Measurements from ENCODE around the gene DRAM2. TPM values are rescaled to one million over a fixed set of nuclear protein-coding genes. Genes with fewer than 3 reads are reported as not detected.

The DRAM2 gene
- total RNA-seq, 2 donors from 2014 or later = 11.9 to 27.5 TPM

- no peaks in the 10 kb centered on the region for H3K4me1 ChIP-seq
- 91 to 95% methylated on average over 5 of the region's 5 CpGs for WGBS, 2 donors
- DNase-seq (no peak), ATAC-seq (no peak)
- H3K4me3 ChIP-seq = no peak overlapping the region
- H3K9me3 ChIP-seq = no peaks in the 10 kb centered on the region
- H3K27ac ChIP-seq = no peak overlapping the region
- TF ChIP-seq CTCF (IDR thresholded peaks at IDR 0.05) = no peak
- no peak for TF ChIP-seq POLR2A (IDR thresholded peaks at IDR 0.05)
- no peaks in the 10 kb centered on the region for H3K27me3 ChIP-seq
- intact Hi-C loops (cut with DNase I) = no loop called here
- H3K36me3 ChIP-seq (replicated peaks in 1 of 2; ENCODE audit: insufficient read depth in 1 of 2, low read depth in 2 of 2) = peaks cover 0 to 6% of the 10 kb centered on the region in 2 donors
These were observed 14.4 kb upstream of the DRAM2 start for GRCh38 chr1:111154021-111154999.

DNA sequence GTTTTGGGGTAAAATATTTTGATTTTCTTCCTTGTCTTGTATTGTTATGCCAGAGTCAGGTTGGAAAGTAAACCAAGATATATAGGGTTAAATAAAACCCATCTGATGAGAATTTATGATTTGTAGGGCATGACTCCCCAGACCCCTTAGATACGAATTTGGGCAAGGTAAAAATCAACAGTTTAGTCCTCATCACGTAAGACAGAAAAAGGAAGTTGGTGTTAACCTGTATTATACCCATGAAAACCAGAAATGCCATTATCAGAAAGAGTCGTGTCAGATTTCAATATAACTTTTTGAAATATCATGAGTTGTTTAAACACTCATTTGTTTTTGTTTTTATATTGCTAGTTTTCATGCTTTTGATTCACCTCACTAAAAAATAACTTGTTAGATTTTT is 11.9 kb upstream of the DRAM2 start:
- H3K9me3 ChIP-seq = no peaks in the 10 kb centered on the region
- intact Hi-C loops (cut with DNase I) = no loop called here
- WGBS, 2 donors = 55 to 58% methylated on average over 3 of the region's 3 CpGs
- no peak overlapping the region for H3K4me3 ChIP-seq
- H3K27ac ChIP-seq = no peak overlapping the region
- DNase-seq = no peak
- H3K27me3 ChIP-seq = no peaks in the 10 kb centered on the region
- H3K36me3 ChIP-seq (replicated peaks in 1 of 2; ENCODE audit: insufficient read depth in 1 of 2, low read depth in 2 of 2) = peaks cover 0 to 14% of the 10 kb centered on the region in 2 donors
- TF ChIP-seq POLR2A (IDR thresholded peaks at IDR 0.05) (no peak), CTCF (IDR thresholded peaks at IDR 0.05) (no peak)
- no peaks in the 10 kb centered on the region for H3K4me1 ChIP-seq
- ATAC-seq = no peak

GRCh38 chr1:111148376-111148881 is 8.5 kb upstream of the DRAM2 start:
- Histone ChIP-seq H3K27ac (no peak overlapping the region), H3K27me3 (no peaks in the 10 kb centered on the region), H3K9me3 (no peaks in the 10 kb centered on the region), H3K4me3 (no peak overlapping the region), H3K4me1 (peaks cover 11% of the 10 kb centered on the region), H3K36me3 (replicated peaks in 1 of 2; ENCODE audit: insufficient read depth in 1 of 2, low read depth in 2 of 2) (peaks cover 0 to 14% of the 10 kb centered on the region in 2 donors)
- intact Hi-C loops (cut with DNase I) = no loop called here
- ATAC-seq (no peak), DNase-seq (no peak)
- TF ChIP-seq POLR2A (IDR thresholded peaks at IDR 0.05) (no peak), CTCF (IDR thresholded peaks at IDR 0.05) (no peak)
- WGBS, 2 donors = 73 to 82% methylated on average over 2 of the region's 2 CpGs

GRCh38 chr1:111147948-111148347 is 8.1 kb upstream of the DRAM2 start:
- no peaks in the 10 kb centered on the region for H3K27me3 ChIP-seq
- TF ChIP-seq CTCF (IDR thresholded peaks at IDR 0.05) = no peak
- TF ChIP-seq POLR2A (IDR thresholded peaks at IDR 0.05) = no peak
- H3K4me3 ChIP-seq = no peak overlapping the region
- H3K27ac ChIP-seq = no peak overlapping the region
- H3K36me3 ChIP-seq (replicated peaks in 1 of 2; ENCODE audit: insufficient read depth in 1 of 2, low read depth in 2 of 2) = peaks cover 0 to 13% of the 10 kb centered on the region in 2 donors
- no peak for DNase-seq
- ATAC-seq = no peak
- peaks cover 11% of the 10 kb centered on the region for H3K4me1 ChIP-seq
- intact Hi-C loops (cut with DNase I) = no loop called here
- WGBS, 2 donors = 40 to 45% methylated on average over 3 of the region's 3 CpGs
- H3K9me3 ChIP-seq = no peaks in the 10 kb centered on the region
